HepG2 (cell line): ENCODE results near the gene USP10. TPM values are rescaled to one million over a fixed set of nuclear protein-coding genes. Genes with fewer than 3 reads are reported as not detected.

Source experiments
- ATAC-seq: fragments of 200-7000 bp; cut with Tn5 transposase; 3 replicates; pipeline ENCODE4 v1.9.1; 2020; ENCODE audit warnings: mild to moderate bottlenecking, moderate library complexity
- BruUV-seq: library from RNA; stranded (reverse); fragments of 400-500 nt; replicated peaks from 2 replicates; lab custom pipeline; 2021; lab: Mats Ljungman, UMichigan
- CTCF ChIA-PET: fragments of 300-600 bp; formaldehyde crosslinking; extraction: SDS; loops from one replicate; lab custom pipeline; 2021; ENCODE audit warnings: low total read pairs, inconsistent platforms, low intra/inter-chr PET ratio; lab: Yijun Ruan, JAX
- POLR2A ChIA-PET: fragments of 350-600 bp; sonication (Branson Sonifier 250); formaldehyde crosslinking; loops from one replicate; lab custom pipeline; 2020; ENCODE audit warnings: antibody characterized with exemption, inconsistent platforms; lab: Yijun Ruan, JAX
- DNase-seq: peaks from one replicate; pipeline ENCODE4 v3.0.0-alpha.2; 2015; ENCODE audit warnings: low spot score
- FAIRE-seq: peaks from 3 replicates; lab custom pipeline; 2011; peaks lifted over from hg19 to GRCh38; lab: Jason Lieb, UNC
- H2AFZ ChIP-seq: one replicate; pipeline ENCODE4 v1.6.1; 2011; ENCODE audit warnings: low read length, inconsistent platforms
- H3K27ac ChIP-seq: fragments of 300-600 bp; 3 replicates; pipeline ENCODE4 v1.8.0; 2011; ENCODE audit warnings: mixed run types, mild to moderate bottlenecking, mixed read lengths, low read length, inconsistent platforms; ENCODE audit not compliant: insufficient read depth; ENCODE audit errors: extremely low read length
- H3K27me3 ChIP-seq, 2 experiments: fragments of 200-600 bp in 1 of 2; 2 replicates in 1 of 2; 3 replicates in 1 of 2; pipeline versions ENCODE4 v1.6.0 to v1.8.0; 2011; ENCODE audit warnings: low read length in 2 of 2, mild to moderate bottlenecking in 2 of 2, moderate library complexity in 2 of 2, inconsistent platforms in 1 of 2; ENCODE audit not compliant: insufficient read depth in 2 of 2, control insufficient read depth in 1 of 2
- H3K36me3 ChIP-seq, 2 experiments: fragments of 200-600 bp in 1 of 2; replicated peaks in 1 of 2; 2 replicates in 1 of 2; 3 replicates in 1 of 2; pipeline versions ENCODE4 v1.5.1 to v1.8.0; 2011; ENCODE audit warnings: low read length in 2 of 2, inconsistent platforms in 1 of 2; ENCODE audit not compliant: insufficient read depth in 2 of 2, control insufficient read depth in 1 of 2
- H3K4me1 ChIP-seq: 2 replicates; pipeline ENCODE4 v1.5.1; 2012; ENCODE audit warnings: low read length, inconsistent platforms; ENCODE audit not compliant: insufficient read depth
- H3K4me2 ChIP-seq: 2 replicates; pipeline ENCODE4 v1.6.0; 2011; ENCODE audit warnings: low read depth, low read length, inconsistent platforms
- H3K4me3 ChIP-seq, 3 experiments: fragments of 200-600 bp in 1 of 3; sonication (generic), shearing (Covaris generic) in 1 of 3; replicated peaks in 1 of 3; 2 replicates each; pipeline ENCODE4 v1.5.1; 2011 to 2016; ENCODE audit warnings: low read length in 3 of 3, inconsistent platforms in 2 of 3, low read depth in 2 of 3, mild to moderate bottlenecking in 2 of 3, control low read depth in 1 of 3, mixed read lengths in 1 of 3; ENCODE audit not compliant: insufficient read depth in 1 of 3
- H3K79me2 ChIP-seq: one replicate; pipeline ENCODE4 v1.6.1; 2011; ENCODE audit warnings: low read length, inconsistent platforms; ENCODE audit not compliant: insufficient read depth
- H3K9ac ChIP-seq: 2 replicates; pipeline ENCODE4 v1.6.0; 2011; ENCODE audit warnings: mild to moderate bottlenecking, low read depth, low read length, inconsistent platforms; ENCODE audit not compliant: insufficient read depth
- H3K9me3 ChIP-seq: 2 replicates; pipeline ENCODE4 v1.5.1; 2012; ENCODE audit warnings: mild to moderate bottlenecking, low read length
- H4K20me1 ChIP-seq: 2 replicates; pipeline ENCODE4 v1.6.0; 2011; ENCODE audit warnings: inconsistent platforms, mild to moderate bottlenecking, low read length, moderate library complexity; ENCODE audit not compliant: insufficient read depth
- CENPT ChIP-seq: sonication (generic); formaldehyde crosslinking; IDR thresholded peaks from 2 replicates; pipeline ENCODE4 v1.8.0; 2022; ENCODE audit warnings: low read depth, mild to moderate bottlenecking, moderate library complexity, missing genetic modification reagents
- HNF4G ChIP-seq, 2 experiments: sonication (generic) in 1 of 2; formaldehyde crosslinking in 1 of 2; IDR thresholded peaks; 2 replicates each; pipeline versions ENCODE4 v1.4.0 to v1.6.1; 2011 to 2020; ENCODE audit warnings: borderline replicate concordance in 2 of 2, low read depth in 2 of 2, mild to moderate bottlenecking in 2 of 2, low read length in 1 of 2, missing genetic modification reagents in 1 of 2, moderate library complexity in 1 of 2
- MIER2 ChIP-seq: IDR thresholded peaks from 2 replicates; pipeline ENCODE4 v1.6.1; 2016; ENCODE audit warnings: missing biosample characterization, missing genetic modification reagents
- MIER3 ChIP-seq: IDR thresholded peaks from 2 replicates; pipeline ENCODE4 v1.6.1; 2016; ENCODE audit warnings: missing compliant biosample characterization, borderline replicate concordance
- NFE2 ChIP-seq: sonication (generic); formaldehyde crosslinking; IDR thresholded peaks from 2 replicates; pipeline ENCODE4 v1.4.0; 2020; ENCODE audit warnings: missing genetic modification reagents
- PAF1 ChIP-seq: IDR thresholded peaks from 2 replicates; pipeline ENCODE4 v1.6.1; 2016; ENCODE audit warnings: missing genetic modification reagents, missing compliant biosample characterization
- RAD21 ChIP-seq: fragments of 450-650 bp; formaldehyde crosslinking; IDR thresholded peaks from 2 replicates; pipeline ENCODE4 v1.5.0; 2020; ENCODE audit warnings: mild to moderate bottlenecking
- RBM22 ChIP-seq: fragments of 200-400 bp; formaldehyde crosslinking; optimal IDR thresholded peaks from 2 replicates; pipeline ENCODE3; 2017; ENCODE audit warnings: mild to moderate bottlenecking, low read length, moderate library complexity
- RNF219 ChIP-seq: sonication (generic); formaldehyde crosslinking; IDR thresholded peaks from 2 replicates; pipeline ENCODE4 v1.5.0; 2020; ENCODE audit warnings: mild to moderate bottlenecking, missing genetic modification reagents
- SNAPC4 ChIP-seq: sonication (generic); formaldehyde crosslinking; IDR thresholded peaks from 2 replicates; pipeline ENCODE4 v1.4.0; 2020; ENCODE audit warnings: mild to moderate bottlenecking, missing genetic modification reagents
- ZNF253 ChIP-seq: sonication (generic); formaldehyde crosslinking; IDR thresholded peaks from 2 replicates; pipeline ENCODE4 v1.8.0; 2022; ENCODE audit warnings: mild to moderate bottlenecking, missing genetic modification reagents, borderline replicate concordance
- ZNF512 ChIP-seq: sonication (generic); formaldehyde crosslinking; IDR thresholded peaks from 2 replicates; pipeline ENCODE4 v1.4.0; 2020; ENCODE audit warnings: mild to moderate bottlenecking, missing genetic modification reagents
- ZNF614 ChIP-seq: IDR thresholded peaks from 2 replicates; pipeline ENCODE4 v1.6.1; 2018; ENCODE audit warnings: missing biosample characterization, missing genetic modification reagents, inconsistent platforms, borderline replicate concordance
- ZNF761 ChIP-seq: sonication (generic); formaldehyde crosslinking; conservative IDR thresholded peaks from 2 replicates; pipeline ENCODE4 v1.4.0; 2020; ENCODE audit warnings: mild to moderate bottlenecking, missing genetic modification reagents
- ZNF850 ChIP-seq: sonication (generic); formaldehyde crosslinking; conservative IDR thresholded peaks from 2 replicates; pipeline ENCODE4 v1.9.0; 2021; ENCODE audit warnings: mild to moderate bottlenecking, missing genetic modification reagents
- WGBS: methylation state at CpG from one replicate; pipeline ENCODE4 v1.1.6; 2017; ENCODE audit warnings: low lambda C conversion rate; 5-methylcytosine and 5-hydroxymethylcytosine counted together
- in situ Hi-C: cut with HindIII; loops from 2 replicates; pipeline ENCODE4 v1.10.0; 2017; ENCODE audit warnings: low pct_unique_long_range_greater_than_20kb; ENCODE audit not compliant: extremely low pct_ligation_motif_present
- intact Hi-C: fragments of 100-400 bp; cut with micrococcal nuclease; formaldehyde crosslinking; loops from one replicate; pipeline ENCODE4 v1.10.0; 2022; ENCODE audit not compliant: unreplicated experiment
- polyA plus RNA-seq, 8 experiments: library from polyadenylated mRNA; depleted of rRNA in 3 of 8; stranded (reverse) in 7 of 8; unstranded in 1 of 8; fragments of >200 nt; fragmentation: Illumina TruSeq in 4 of 8; extraction: Trizol in 4 of 8; gene quantifications; 2 replicates each; pipeline versions ENCODE4 v1.2.1 to v1.2.3, GENCODE V29; 2011 to 2016; ENCODE audit warnings: low read depth in 4 of 8, missing spikeins in 1 of 8, mixed read lengths in 1 of 8; ENCODE audit not compliant: insufficient read depth in 1 of 8
- total RNA-seq, 5 experiments: library from RNA; depleted of rRNA; stranded (reverse); fragments of >200 nt; fragmentation: Illumina TruSeq; extraction: Trizol; gene quantifications; 2 replicates each; pipeline ENCODE4 v1.2.3, GENCODE V29; 2016; ENCODE audit warnings: low read depth in 1 of 5

Gene USP10
- total and polyA plus RNA-seq, 2 of the 13 experiments (the other 11 are each of a cell fraction or from before 2014, with no cell fraction given), result 79.1 to 122 TPM

- TF ChIP-seq NFE2 (no peak), RNF219 (CRISPR knock-in tag) (no peak), PAF1 (CRISPR knock-in tag) (no peak), SNAPC4 (CRISPR knock-in tag) (no peak), RAD21 (CRISPR knock-in tag) (no peak), ZNF253 (CRISPR knock-in tag) (no peak)
These were observed 24.4 kb upstream of the USP10 start (continued) for GRCh38 chr16:84675423-84675822.

DNA sequence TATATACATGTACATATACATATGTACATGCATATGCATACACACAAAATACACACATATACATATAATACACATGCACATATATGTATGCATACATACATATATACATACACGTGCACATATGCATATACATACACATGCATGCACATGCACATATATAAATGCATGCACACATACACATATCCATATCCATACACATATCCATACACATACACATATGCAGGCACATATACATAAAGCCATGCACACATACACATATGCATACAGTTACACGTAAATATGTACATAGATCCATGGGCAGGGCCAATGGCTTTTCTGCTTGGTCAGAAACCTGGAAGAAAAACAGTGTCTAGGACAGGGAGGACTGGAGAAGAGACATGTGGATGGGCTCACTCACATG, 23.9 kb upstream of the USP10 start:
- H3K4me1 ChIP-seq, result peaks cover 41% of the 10 kb centered on the region
- no peaks in the 10 kb centered on the region for H4K20me1 ChIP-seq
- no peak overlapping the region for H3K9ac ChIP-seq
- ATAC-seq (no peak), FAIRE-seq (no peak), DNase-seq (no peak)
- no peak overlapping the region for H3K27ac ChIP-seq
- POLR2A ChIA-PET, result no interaction called here
- no peaks in the 10 kb centered on the region for H3K79me2 ChIP-seq
- in situ Hi-C loops, result no loop called here
- intact Hi-C loops, result no loop called here
- no peak overlapping the region for H3K4me2 ChIP-seq
- no peak overlapping the region for H3K4me3 ChIP-seq
- H3K9me3 ChIP-seq, result no peaks in the 10 kb centered on the region
- CTCF ChIA-PET, result no interaction called here
- H3K27me3 ChIP-seq, result peaks cover 0 to 34% of the 10 kb centered on the region in 2 experiments; a peak in 2 of 5 replicates
- no TSS peak for BruUV-seq
- H3K36me3 ChIP-seq, result no peaks in the 10 kb centered on the region
- WGBS, result 63% methylated on average over 2 of the region's 2 CpGs
- no peak overlapping the region for H2AFZ ChIP-seq
- TF ChIP-seq HNF4G (IDR thresholded peaks at IDR 0.05; ENCODE audit: borderline replicate concordance, low read depth, low read length), result no peak
- TF ChIP-seq HNF4G (CRISPR knock-in tag; IDR thresholded peaks at IDR 0.05; ENCODE audit: borderline replicate concordance, low read depth), result no peak
- no peak for TF ChIP-seq CENPT (CRISPR knock-in tag)
- TF ChIP-seq RBM22, result no peak
- TF ChIP-seq ZNF512 (CRISPR knock-in tag), result no peak
- no peak for TF ChIP-seq MIER2 (CRISPR knock-in tag)
- TF ChIP-seq MIER3 (CRISPR knock-in tag), result no peak
- TF ChIP-seq ZNF761 (CRISPR knock-in tag), result no peak
- TF ChIP-seq ZNF850 (CRISPR knock-in tag), result no peak
- no peak for TF ChIP-seq ZNF614
